Measurements from ENCODE around the gene LRRC17. TPM values are rescaled to one million over a fixed set of nuclear protein-coding genes. Genes with fewer than 3 reads are reported as not detected.

The LRRC17 gene
- total and polyA plus RNA-seq, 10 of the 15 experiments (the other 5 are each of a cell fraction or from before 2014, with no cell fraction given): 0.06 to 0.31 (median 0.10) TPM; not detected in 5

GRCh38 chr7:102874166-102874829 is 38.5 kb upstream of the LRRC17 start (continued):
- TF ChIP-seq CTCF (IDR thresholded peaks at IDR 0.05 in 2 of 3, conservative IDR thresholded peaks at IDR 0.05 in 1 of 3; ENCODE audit: control insufficient read depth in 2 of 3, extremely low read depth in 1 of 3, insufficient read depth in 1 of 3, low read depth in 3 of 3, low read length in 3 of 3): no peak
- TF ChIP-seq TAF1 (IDR thresholded peaks at IDR 0.05; ENCODE audit: borderline replicate concordance, low read depth, low read length): no peak
- no peak for TF ChIP-seq NBN (IDR thresholded peaks at IDR 0.05)
- peak; percentile 70 for TF ChIP-seq DPF2 (IDR thresholded peaks at IDR 0.05)
- TF ChIP-seq CUX1 (IDR thresholded peaks at IDR 0.05; ENCODE audit: insufficient replicate concordance, low read depth, low read length): peak; percentile 76
- no peak for TF ChIP-seq KAT2A (conservative IDR thresholded peaks at IDR 0.05; ENCODE audit: control insufficient read depth, low read depth, low read length)
- TF ChIP-seq POLR2AphosphoS5 (IDR thresholded peaks at IDR 0.05; ENCODE audit: low read length): no peak
- no peak for TF ChIP-seq STAT3 (IDR thresholded peaks at IDR 0.05; ENCODE audit: low read depth, low read length)
- TF ChIP-seq BRCA1 (IDR thresholded peaks at IDR 0.05; ENCODE audit: low read depth, low read length): no peak
- TF ChIP-seq NR2F1 (conservative IDR thresholded peaks at IDR 0.05): no peak
- no peak for TF ChIP-seq E2F4 (IDR thresholded peaks at IDR 0.05; ENCODE audit: low read depth, low read length)
- TF ChIP-seq TCF7 (IDR thresholded peaks at IDR 0.05; ENCODE audit: borderline replicate concordance): no peak
- no peak for TF ChIP-seq ZBED1 (IDR thresholded peaks at IDR 0.05; ENCODE audit: borderline replicate concordance)
- TF ChIP-seq SMARCA5 (IDR thresholded peaks at IDR 0.05): no peak
- no peak for TF ChIP-seq BACH1 (IDR thresholded peaks at IDR 0.05; ENCODE audit: borderline replicate concordance)
- TF ChIP-seq MEF2B (IDR thresholded peaks at IDR 0.05; ENCODE audit: partially characterized antibody, poor library complexity, severe bottlenecking): peak; percentile 30
- TF ChIP-seq, protein P1, sequence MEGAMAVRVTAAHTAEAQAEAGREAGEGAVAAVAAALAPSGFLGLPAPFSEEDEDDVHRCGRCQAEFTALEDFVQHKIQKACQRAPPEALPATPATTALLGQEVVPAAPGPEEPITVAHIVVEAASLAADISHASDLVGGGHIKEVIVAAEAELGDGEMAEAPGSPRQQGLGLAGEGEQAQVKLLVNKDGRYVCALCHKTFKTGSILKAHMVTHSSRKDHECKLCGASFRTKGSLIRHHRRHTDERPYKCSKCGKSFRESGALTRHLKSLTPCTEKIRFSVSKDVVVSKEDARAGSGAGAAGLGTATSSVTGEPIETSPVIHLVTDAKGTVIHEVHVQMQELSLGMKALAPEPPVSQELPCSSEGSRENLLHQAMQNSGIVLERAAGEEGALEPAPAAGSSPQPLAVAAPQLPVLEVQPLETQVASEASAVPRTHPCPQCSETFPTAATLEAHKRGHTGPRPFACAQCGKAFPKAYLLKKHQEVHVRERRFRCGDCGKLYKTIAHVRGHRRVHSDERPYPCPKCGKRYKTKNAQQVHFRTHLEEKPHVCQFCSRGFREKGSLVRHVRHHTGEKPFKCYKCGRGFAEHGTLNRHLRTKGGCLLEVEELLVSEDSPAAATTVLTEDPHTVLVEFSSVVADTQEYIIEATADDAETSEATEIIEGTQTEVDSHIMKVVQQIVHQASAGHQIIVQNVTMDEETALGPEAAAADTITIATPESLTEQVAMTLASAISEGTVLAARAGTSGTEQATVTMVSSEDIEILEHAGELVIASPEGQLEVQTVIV (IDR thresholded peaks at IDR 0.05; ENCODE audit: borderline replicate concordance, partially characterized antibody): no peak
- peak; percentile 50 for TF ChIP-seq JUNB (IDR thresholded peaks at IDR 0.05)
- TF ChIP-seq LARP7 (IDR thresholded peaks at IDR 0.05): no peak
- peak; percentile 49; the same call in 1 of the 2 replicates for TF ChIP-seq JUND (IDR thresholded peaks at IDR 0.05; ENCODE audit: low read depth, low read length)
- TF ChIP-seq PAX8 (IDR thresholded peaks at IDR 0.05): no peak
- peak; percentile 28 to 62; a peak in 2 of 4 replicates for TF ChIP-seq SRF (IDR thresholded peaks at IDR 0.05; ENCODE audit: low read depth in 2 of 2, low read length in 2 of 2)

All from GM12878 (cell line).